ENCODE measurements around the gene RILP. TPM values are rescaled to one million over a fixed set of nuclear protein-coding genes. Genes with fewer than 3 reads are reported as not detected.

The RILP gene
- total and polyA plus RNA-seq, 10 of the 15 experiments (the other 5 are each of a cell fraction or from before 2014, with no cell fraction given) = 0.60 to 6.1 (median 3.3) TPM; not detected in 1

DNA sequence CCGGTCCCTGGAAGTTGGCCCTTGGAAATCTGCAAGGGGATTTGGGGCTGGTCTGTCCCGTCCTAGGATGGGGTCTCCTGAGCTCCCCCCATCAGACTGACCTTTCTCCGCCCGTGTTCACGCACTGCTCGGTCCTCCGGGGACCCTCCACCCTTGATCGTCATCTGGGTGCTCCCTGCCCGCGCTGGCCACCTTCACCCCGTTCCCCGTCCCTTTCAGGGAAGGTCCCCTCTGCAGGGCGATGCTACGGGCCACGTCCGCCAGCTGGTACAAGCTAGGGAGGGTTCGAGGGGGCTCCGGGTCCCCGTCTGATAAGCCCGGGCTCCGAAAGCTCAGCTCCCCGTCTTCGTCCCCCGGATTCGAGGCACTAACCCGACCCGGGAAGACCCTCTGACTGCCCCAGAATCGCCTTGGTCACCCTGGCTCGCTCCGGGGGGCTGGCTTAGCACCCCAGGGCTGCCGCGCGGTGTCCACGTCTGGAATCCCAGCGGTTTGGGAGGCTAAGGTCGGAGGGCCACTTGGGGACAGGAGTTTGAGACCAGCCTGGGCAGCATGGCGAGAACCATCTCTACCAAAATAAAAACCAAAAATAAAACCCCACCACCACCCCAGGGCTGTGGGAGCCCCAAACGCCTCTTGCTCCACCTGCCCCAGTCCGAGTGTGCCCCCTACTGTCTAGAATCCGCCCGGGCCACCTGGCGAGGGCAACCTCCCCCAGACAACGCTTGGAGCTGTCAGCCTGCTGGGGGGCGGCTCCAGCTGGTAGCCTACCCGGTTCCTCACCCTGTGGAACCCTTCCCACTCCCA is 20.0 kb downstream of the RILP start (continued):
- TF ChIP-seq, protein P1, sequence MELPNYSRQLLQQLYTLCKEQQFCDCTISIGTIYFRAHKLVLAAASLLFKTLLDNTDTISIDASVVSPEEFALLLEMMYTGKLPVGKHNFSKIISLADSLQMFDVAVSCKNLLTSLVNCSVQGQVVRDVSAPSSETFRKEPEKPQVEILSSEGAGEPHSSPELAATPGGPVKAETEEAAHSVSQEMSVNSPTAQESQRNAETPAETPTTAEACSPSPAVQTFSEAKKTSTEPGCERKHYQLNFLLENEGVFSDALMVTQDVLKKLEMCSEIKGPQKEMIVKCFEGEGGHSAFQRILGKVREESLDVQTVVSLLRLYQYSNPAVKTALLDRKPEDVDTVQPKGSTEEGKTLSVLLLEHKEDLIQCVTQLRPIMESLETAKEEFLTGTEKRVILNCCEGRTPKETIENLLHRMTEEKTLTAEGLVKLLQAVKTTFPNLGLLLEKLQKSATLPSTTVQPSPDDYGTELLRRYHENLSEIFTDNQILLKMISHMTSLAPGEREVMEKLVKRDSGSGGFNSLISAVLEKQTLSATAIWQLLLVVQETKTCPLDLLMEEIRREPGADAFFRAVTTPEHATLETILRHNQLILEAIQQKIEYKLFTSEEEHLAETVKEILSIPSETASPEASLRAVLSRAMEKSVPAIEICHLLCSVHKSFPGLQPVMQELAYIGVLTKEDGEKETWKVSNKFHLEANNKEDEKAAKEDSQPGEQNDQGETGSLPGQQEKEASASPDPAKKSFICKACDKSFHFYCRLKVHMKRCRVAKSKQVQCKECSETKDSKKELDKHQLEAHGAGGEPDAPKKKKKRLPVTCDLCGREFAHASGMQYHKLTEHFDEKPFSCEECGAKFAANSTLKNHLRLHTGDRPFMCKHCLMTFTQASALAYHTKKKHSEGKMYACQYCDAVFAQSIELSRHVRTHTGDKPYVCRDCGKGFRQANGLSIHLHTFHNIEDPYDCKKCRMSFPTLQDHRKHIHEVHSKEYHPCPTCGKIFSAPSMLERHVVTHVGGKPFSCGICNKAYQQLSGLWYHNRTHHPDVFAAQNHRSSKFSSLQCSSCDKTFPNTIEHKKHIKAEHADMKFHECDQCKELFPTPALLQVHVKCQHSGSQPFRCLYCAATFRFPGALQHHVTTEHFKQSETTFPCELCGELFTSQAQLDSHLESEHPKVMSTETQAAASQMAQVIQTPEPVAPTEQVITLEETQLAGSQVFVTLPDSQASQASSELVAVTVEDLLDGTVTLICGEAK (IDR thresholded peaks at IDR 0.05; ENCODE audit: borderline replicate concordance) = 0 out of 2 replicates have a peak, but pooled peaks have one; percentile 19
- TF ChIP-seq NR2C2 (IDR thresholded peaks at IDR 0.05; ENCODE audit: borderline replicate concordance, control insufficient read depth, insufficient read length, low read depth) (no peak), NFXL1 (IDR thresholded peaks at IDR 0.05; ENCODE audit: borderline replicate concordance) (no peak), ZNF384 (IDR thresholded peaks at IDR 0.05; ENCODE audit: borderline replicate concordance, low read depth, low read length) (no peak), POLR2A (IDR thresholded peaks at IDR 0.05; ENCODE audit: low read depth, low read length) (no peak; the same call in 1 of the 2 replicates), YY1 (IDR thresholded peaks at IDR 0.05; ENCODE audit: low read depth, low read length) (peak; percentile 60; the same call in 1 of the 2 replicates), CBFB (IDR thresholded peaks at IDR 0.05; ENCODE audit: low read depth) (no peak), HDAC6 (IDR thresholded peaks at IDR 0.05; ENCODE audit: unreplicated experiment) (no peak), HCFC1 (IDR thresholded peaks at IDR 0.05; ENCODE audit: low read length) (no peak), SMARCA5 (IDR thresholded peaks at IDR 0.05) (peak; percentile 59; the same call in 1 of the 2 replicates)
- TF ChIP-seq, protein P2, sequence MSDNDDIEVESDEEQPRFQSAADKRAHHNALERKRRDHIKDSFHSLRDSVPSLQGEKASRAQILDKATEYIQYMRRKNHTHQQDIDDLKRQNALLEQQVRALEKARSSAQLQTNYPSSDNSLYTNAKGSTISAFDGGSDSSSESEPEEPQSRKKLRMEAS (IDR thresholded peaks at IDR 0.05; ENCODE audit: low read depth, low read length) = peak; percentile 55; the same call in 1 of the 2 replicates
- TF ChIP-seq, protein P3, sequence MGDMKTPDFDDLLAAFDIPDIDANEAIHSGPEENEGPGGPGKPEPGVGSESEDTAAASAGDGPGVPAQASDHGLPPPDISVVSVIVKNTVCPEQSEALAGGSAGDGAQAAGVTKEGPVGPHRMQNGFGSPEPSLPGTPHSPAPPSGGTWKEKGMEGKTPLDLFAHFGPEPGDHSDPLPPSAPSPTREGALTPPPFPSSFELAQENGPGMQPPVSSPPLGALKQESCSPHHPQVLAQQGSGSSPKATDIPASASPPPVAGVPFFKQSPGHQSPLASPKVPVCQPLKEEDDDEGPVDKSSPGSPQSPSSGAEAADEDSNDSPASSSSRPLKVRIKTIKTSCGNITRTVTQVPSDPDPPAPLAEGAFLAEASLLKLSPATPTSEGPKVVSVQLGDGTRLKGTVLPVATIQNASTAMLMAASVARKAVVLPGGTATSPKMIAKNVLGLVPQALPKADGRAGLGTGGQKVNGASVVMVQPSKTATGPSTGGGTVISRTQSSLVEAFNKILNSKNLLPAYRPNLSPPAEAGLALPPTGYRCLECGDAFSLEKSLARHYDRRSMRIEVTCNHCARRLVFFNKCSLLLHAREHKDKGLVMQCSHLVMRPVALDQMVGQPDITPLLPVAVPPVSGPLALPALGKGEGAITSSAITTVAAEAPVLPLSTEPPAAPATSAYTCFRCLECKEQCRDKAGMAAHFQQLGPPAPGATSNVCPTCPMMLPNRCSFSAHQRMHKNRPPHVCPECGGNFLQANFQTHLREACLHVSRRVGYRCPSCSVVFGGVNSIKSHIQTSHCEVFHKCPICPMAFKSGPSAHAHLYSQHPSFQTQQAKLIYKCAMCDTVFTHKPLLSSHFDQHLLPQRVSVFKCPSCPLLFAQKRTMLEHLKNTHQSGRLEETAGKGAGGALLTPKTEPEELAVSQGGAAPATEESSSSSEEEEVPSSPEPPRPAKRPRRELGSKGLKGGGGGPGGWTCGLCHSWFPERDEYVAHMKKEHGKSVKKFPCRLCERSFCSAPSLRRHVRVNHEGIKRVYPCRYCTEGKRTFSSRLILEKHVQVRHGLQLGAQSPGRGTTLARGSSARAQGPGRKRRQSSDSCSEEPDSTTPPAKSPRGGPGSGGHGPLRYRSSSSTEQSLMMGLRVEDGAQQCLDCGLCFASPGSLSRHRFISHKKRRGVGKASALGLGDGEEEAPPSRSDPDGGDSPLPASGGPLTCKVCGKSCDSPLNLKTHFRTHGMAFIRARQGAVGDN (IDR thresholded peaks at IDR 0.05) = no peak
- TF ChIP-seq, protein P4, sequence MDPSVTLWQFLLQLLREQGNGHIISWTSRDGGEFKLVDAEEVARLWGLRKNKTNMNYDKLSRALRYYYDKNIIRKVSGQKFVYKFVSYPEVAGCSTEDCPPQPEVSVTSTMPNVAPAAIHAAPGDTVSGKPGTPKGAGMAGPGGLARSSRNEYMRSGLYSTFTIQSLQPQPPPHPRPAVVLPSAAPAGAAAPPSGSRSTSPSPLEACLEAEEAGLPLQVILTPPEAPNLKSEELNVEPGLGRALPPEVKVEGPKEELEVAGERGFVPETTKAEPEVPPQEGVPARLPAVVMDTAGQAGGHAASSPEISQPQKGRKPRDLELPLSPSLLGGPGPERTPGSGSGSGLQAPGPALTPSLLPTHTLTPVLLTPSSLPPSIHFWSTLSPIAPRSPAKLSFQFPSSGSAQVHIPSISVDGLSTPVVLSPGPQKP (IDR thresholded peaks at IDR 0.05; ENCODE audit: low read depth, low read length) = no peak
- TF ChIP-seq, protein P5, sequence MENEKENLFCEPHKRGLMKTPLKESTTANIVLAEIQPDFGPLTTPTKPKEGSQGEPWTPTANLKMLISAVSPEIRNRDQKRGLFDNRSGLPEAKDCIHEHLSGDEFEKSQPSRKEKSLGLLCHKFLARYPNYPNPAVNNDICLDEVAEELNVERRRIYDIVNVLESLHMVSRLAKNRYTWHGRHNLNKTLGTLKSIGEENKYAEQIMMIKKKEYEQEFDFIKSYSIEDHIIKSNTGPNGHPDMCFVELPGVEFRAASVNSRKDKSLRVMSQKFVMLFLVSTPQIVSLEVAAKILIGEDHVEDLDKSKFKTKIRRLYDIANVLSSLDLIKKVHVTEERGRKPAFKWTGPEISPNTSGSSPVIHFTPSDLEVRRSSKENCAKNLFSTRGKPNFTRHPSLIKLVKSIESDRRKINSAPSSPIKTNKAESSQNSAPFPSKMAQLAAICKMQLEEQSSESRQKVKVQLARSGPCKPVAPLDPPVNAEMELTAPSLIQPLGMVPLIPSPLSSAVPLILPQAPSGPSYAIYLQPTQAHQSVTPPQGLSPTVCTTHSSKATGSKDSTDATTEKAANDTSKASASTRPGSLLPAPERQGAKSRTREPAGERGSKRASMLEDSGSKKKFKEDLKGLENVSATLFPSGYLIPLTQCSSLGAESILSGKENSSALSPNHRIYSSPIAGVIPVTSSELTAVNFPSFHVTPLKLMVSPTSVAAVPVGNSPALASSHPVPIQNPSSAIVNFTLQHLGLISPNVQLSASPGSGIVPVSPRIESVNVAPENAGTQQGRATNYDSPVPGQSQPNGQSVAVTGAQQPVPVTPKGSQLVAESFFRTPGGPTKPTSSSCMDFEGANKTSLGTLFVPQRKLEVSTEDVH (IDR thresholded peaks at IDR 0.05; ENCODE audit: low read depth, partially characterized antibody) = no peak
- TF ChIP-seq, protein P6, sequence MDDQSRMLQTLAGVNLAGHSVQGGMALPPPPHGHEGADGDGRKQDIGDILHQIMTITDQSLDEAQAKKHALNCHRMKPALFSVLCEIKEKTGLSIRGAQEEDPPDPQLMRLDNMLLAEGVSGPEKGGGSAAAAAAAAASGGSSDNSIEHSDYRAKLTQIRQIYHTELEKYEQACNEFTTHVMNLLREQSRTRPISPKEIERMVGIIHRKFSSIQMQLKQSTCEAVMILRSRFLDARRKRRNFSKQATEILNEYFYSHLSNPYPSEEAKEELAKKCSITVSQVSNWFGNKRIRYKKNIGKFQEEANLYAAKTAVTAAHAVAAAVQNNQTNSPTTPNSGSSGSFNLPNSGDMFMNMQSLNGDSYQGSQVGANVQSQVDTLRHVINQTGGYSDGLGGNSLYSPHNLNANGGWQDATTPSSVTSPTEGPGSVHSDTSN (IDR thresholded peaks at IDR 0.05; ENCODE audit: insufficient replicate concordance, low read depth, low read length) = no peak

All from GM12878 (cell line).